ENCODE measurements around the gene SPTLC1. TPM values are rescaled to one million over a fixed set of nuclear protein-coding genes. Genes with fewer than 3 reads are reported as not detected.
A peak's percentile ranks its signal among the peaks of the same experiment; 100 is the strongest.

Gene SPTLC1
- total and polyA plus RNA-seq, 10 of the 15 experiments (the other 5 are each of a cell fraction or from before 2014, with no cell fraction given), result 38.0 to 68.7 (median 52.8) TPM

- peak; percentile 44 for TF ChIP-seq E4F1 (IDR thresholded peaks at IDR 0.05; ENCODE audit: borderline replicate concordance, partially characterized antibody)
- TF ChIP-seq CHD1 (IDR thresholded peaks at IDR 0.05; ENCODE audit: low read depth, low read length), result no peak
- TF ChIP-seq ATF7 (IDR thresholded peaks at IDR 0.05; ENCODE audit: low read depth), result no peak; the same call in none of the 2 replicates
- TF ChIP-seq ZBED1 (IDR thresholded peaks at IDR 0.05; ENCODE audit: borderline replicate concordance), result 0 out of 2 replicates have a peak, but pooled peaks have one; percentile 53
- TF ChIP-seq POLR2AphosphoS2 (IDR thresholded peaks at IDR 0.05; ENCODE audit: low read depth, low read length), result peak; percentile 96
- TF ChIP-seq HSF1 (IDR thresholded peaks at IDR 0.05; ENCODE audit: low read depth, low read length), result no peak
- no peak for TF ChIP-seq E2F4 (IDR thresholded peaks at IDR 0.05; ENCODE audit: low read depth, low read length)
- no peak for TF ChIP-seq EP300 (IDR thresholded peaks at IDR 0.05; ENCODE audit: borderline replicate concordance in 1 of 2, control insufficient read depth in 1 of 2, low read depth in 2 of 2, low read length in 2 of 2)
- TF ChIP-seq POU2F2 (IDR thresholded peaks at IDR 0.05; ENCODE audit: borderline replicate concordance, low read depth, low read length), result peak; percentile 74; the same call in 1 of the 3 replicates
- TF ChIP-seq FOXM1 (IDR thresholded peaks at IDR 0.05; ENCODE audit: low read depth, low read length), result no peak
- no peak for TF ChIP-seq RFX5 (IDR thresholded peaks at IDR 0.05; ENCODE audit: low read depth, low read length)
- no peak for TF ChIP-seq ZNF622 (IDR thresholded peaks at IDR 0.05)
- peak; percentile 84 for TF ChIP-seq CBFB (IDR thresholded peaks at IDR 0.05; ENCODE audit: low read depth)
- TF ChIP-seq SMARCA5 (IDR thresholded peaks at IDR 0.05), result 0 out of 2 replicates have a peak, but pooled peaks have one; percentile 7
- no peak for TF ChIP-seq NFIC (IDR thresholded peaks at IDR 0.05; ENCODE audit: low read depth, low read length)
- TF ChIP-seq NFYB (IDR thresholded peaks at IDR 0.05; ENCODE audit: insufficient read depth, low read depth, low read length), result no peak
- no peak for TF ChIP-seq ZBTB4 (CRISPR knock-in tag; IDR thresholded peaks at IDR 0.05)
- TF ChIP-seq KLF5 (IDR thresholded peaks at IDR 0.05; ENCODE audit: partially characterized antibody), result peak; percentile 62
- peak; percentile 43 for TF ChIP-seq EED (IDR thresholded peaks at IDR 0.05; ENCODE audit: low read depth)
- TF ChIP-seq SREBF2 (IDR thresholded peaks at IDR 0.05; ENCODE audit: low read length), result no peak
- TF ChIP-seq YY1 (IDR thresholded peaks at IDR 0.05; ENCODE audit: low read depth, low read length), result peak; percentile 96
- TF ChIP-seq HCFC1 (IDR thresholded peaks at IDR 0.05; ENCODE audit: low read length), result peak; percentile 85
- peak; percentile 80 for TF ChIP-seq SP1 (IDR thresholded peaks at IDR 0.05; ENCODE audit: low read depth, low read length)
These were observed at the start of gene SPTLC1 (continued) for GRCh38 chr9:92115071-92115858.

Data from GM12878 (cell line).